ENCODE measurements around the gene MEX3C. TPM values are rescaled to one million over a fixed set of nuclear protein-coding genes. Genes with fewer than 3 reads are reported as not detected.

Gene MEX3C
- total and polyA plus RNA-seq, 9 donors = 18.1 to 47.4 (median 33.0) TPM

DNA sequence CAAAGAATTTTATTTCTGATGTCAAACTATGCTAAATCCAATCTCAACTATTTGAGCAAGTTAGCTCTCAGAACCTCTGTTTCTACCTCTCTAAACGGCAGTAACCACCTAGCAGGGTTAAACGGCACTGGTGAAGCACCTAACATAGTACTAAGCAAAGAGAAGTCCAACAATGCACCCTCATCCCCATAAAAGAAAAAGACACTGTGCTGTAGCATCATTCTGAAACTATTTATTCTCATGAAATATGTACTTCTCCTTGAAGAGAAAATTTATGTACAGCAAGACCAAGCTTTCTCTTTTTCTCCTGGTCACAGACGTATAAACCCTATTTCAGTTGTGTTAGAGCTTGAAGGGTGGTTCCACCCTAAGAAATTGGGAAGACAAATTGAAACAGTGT, 4.8 kb downstream of the MEX3C start:
- no peak for DNase-seq
- Histone ChIP-seq H3K27ac (no peak overlapping the region), H3K4me1 (ENCODE audit: insufficient read depth) (peaks cover 14% of the 10 kb centered on the region), H3K4me3 (no peak overlapping the region), H3K9me3 (no peaks in the 10 kb centered on the region), H3K27me3 (no peaks in the 10 kb centered on the region), H3K36me3 (no peaks in the 10 kb centered on the region)
- TF ChIP-seq EP300 (IDR thresholded peaks at IDR 0.05) (no peak), POLR2A (IDR thresholded peaks at IDR 0.05) (no peak)
- 74 to 79% (median 76%) methylated on average over 3 of the region's 3 CpGs for WGBS, 3 donors
- intact Hi-C loops (cut with DNase I) = loop anchor here in 1 of 4 donors (10.0 kb wide), 1 partner anchor 158 kb away; the partner anchor contains the start of gene SMAD4

DNA sequence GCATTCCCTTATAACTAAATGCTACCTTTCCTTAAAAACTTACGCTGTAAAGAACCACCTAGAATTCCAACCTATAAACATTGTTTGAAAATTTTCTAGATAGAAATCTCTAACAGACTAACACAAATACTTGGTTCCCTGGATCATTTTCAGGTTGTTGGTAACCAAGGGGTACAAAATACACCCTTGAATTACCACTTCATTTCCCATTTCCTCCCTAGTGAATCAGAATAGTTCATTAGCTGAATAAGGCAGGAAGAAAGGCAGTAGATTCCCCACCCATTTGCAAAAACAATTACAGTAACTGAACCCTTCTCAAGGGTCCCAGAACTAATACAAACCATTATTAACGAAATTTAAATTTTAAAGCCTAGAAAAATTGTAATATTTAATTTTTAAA, 5.5 kb downstream of the MEX3C start:
- Histone ChIP-seq H3K36me3 (no peaks in the 10 kb centered on the region), H3K27me3 (no peaks in the 10 kb centered on the region), H3K4me3 (no peak overlapping the region), H3K9me3 (no peaks in the 10 kb centered on the region), H3K4me1 (ENCODE audit: insufficient read depth) (peaks cover 14% of the 10 kb centered on the region), H3K27ac (no peak overlapping the region)
- intact Hi-C loops (cut with DNase I) = loop anchor here in 1 of 4 donors (10.0 kb wide), 1 partner anchor 157 kb away; the partner anchor contains the start of gene SMAD4
- TF ChIP-seq CTCF (IDR thresholded peaks at IDR 0.05) = no peak
- TF ChIP-seq POLR2A (IDR thresholded peaks at IDR 0.05) = no peak
- TF ChIP-seq EP300 (IDR thresholded peaks at IDR 0.05) = no peak
- 84 to 93% (median 88%) methylated on average over 2 of the region's 2 CpGs for WGBS, 3 donors
- no peak for DNase-seq

- intact Hi-C loops (cut with DNase I) = loop anchor here in 1 of 4 donors (10.0 kb wide), 1 partner anchor 156 kb away; the partner anchor contains the start of gene SMAD4
- no peak overlapping the region for H3K4me3 ChIP-seq
- H3K9me3 ChIP-seq = no peaks in the 10 kb centered on the region
- DNase-seq = no peak
- no peaks in the 10 kb centered on the region for H3K36me3 ChIP-seq
- no peak overlapping the region for H3K27ac ChIP-seq
- no peaks in the 10 kb centered on the region for H3K27me3 ChIP-seq
- H3K4me1 ChIP-seq (ENCODE audit: insufficient read depth) = peaks cover 15% of the 10 kb centered on the region
- 36 to 54% (median 52%) methylated on average over 4 of the region's 4 CpGs for WGBS, 3 donors
- TF ChIP-seq EP300 (IDR thresholded peaks at IDR 0.05) (no peak), CTCF (IDR thresholded peaks at IDR 0.05) (no peak), POLR2A (IDR thresholded peaks at IDR 0.05) (no peak)
These were observed 6.3 kb downstream of the MEX3C start for GRCh38 chr18:51191128-51191717.

DNA sequence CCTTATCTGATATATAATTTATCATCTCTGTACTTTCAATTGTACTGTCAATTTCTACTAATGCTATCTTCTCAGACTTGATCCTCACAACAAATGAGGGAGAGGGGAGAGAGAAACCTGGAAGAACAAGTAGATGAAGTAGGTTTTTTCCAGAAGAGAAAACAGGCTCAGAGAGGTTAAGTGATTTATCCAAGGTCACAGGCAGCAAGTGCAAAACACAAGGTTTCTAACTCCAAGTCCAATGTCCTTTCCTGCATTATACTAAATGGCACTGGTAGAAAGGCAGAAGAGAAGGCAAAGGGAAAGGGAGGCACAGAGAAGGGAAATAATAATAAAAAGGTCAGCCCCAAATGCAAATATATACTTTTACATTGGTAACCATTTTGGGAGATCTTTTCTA, 7.5 kb downstream of the MEX3C start:
- no peak overlapping the region for H3K4me3 ChIP-seq
- H3K27me3 ChIP-seq = no peaks in the 10 kb centered on the region
- no peaks in the 10 kb centered on the region for H3K9me3 ChIP-seq
- TF ChIP-seq POLR2A (IDR thresholded peaks at IDR 0.05) (no peak), CTCF (IDR thresholded peaks at IDR 0.05) (no peak), EP300 (IDR thresholded peaks at IDR 0.05) (no peak)
- no peak for DNase-seq
- intact Hi-C loops (cut with DNase I) = loop anchor here in 1 of 4 donors (10.0 kb wide), 1 partner anchor 155 kb away; the partner anchor contains the start of gene SMAD4
- H3K4me1 ChIP-seq (ENCODE audit: insufficient read depth) = peaks cover 15% of the 10 kb centered on the region
- no peak overlapping the region for H3K27ac ChIP-seq
- no peaks in the 10 kb centered on the region for H3K36me3 ChIP-seq

GRCh38 chr18:51188024-51188701, 9.3 kb downstream of the MEX3C start:
- H3K27me3 ChIP-seq = no peaks in the 10 kb centered on the region
- H3K4me1 ChIP-seq (ENCODE audit: insufficient read depth) = peaks cover 10% of the 10 kb centered on the region
- no peak overlapping the region for H3K27ac ChIP-seq
- H3K36me3 ChIP-seq = no peaks in the 10 kb centered on the region
- no peak for TF ChIP-seq POLR2A (IDR thresholded peaks at IDR 0.05)
- TF ChIP-seq CTCF (IDR thresholded peaks at IDR 0.05) = no peak
- TF ChIP-seq EP300 (IDR thresholded peaks at IDR 0.05) = no peak
- DNase-seq = no peak
- 86 to 96% (median 95%) methylated on average over 6 of the region's 6 CpGs for WGBS, 3 donors
- H3K9me3 ChIP-seq = no peaks in the 10 kb centered on the region
- H3K4me3 ChIP-seq = no peak overlapping the region
- intact Hi-C loops (cut with DNase I) = no loop called here
